HG03457 (cell line): ENCODE data around the gene GRK5.
"Not testable (repeated sequence)": the region's sequence is repeated elsewhere in the genome, so short reads cannot be mapped to it uniquely, and the experiment has no call there.

ENCODE experiments used
- ATAC-seq: cut with Tn5 transposase; IDR thresholded peaks from one replicate; pipeline ENCODE4 v1.9.1; 2021; ENCODE audit warnings: moderate number of reproducible peaks; ENCODE audit not compliant: unreplicated experiment

GRK5 gene

DNA sequence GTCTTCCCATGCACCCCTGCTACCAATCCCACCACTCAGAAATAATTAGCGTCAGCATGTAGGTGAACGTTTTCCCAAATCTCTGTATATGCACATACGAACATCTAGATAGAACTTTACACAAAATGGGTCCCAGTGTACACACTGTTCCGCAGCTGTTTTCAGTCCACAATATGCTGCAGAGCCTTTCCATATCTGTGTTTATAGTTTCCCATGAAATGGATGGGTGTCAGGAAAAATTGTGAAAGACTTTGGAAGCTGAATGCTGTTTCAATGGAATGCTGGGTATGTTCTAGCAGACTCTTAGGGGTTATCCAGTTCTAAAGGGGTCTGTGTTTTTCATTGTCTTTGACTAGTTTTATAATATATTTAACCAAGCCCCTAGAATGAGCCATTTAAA is 13.8 kb downstream of the GRK5 start:
- ATAC-seq = no peak

DNA sequence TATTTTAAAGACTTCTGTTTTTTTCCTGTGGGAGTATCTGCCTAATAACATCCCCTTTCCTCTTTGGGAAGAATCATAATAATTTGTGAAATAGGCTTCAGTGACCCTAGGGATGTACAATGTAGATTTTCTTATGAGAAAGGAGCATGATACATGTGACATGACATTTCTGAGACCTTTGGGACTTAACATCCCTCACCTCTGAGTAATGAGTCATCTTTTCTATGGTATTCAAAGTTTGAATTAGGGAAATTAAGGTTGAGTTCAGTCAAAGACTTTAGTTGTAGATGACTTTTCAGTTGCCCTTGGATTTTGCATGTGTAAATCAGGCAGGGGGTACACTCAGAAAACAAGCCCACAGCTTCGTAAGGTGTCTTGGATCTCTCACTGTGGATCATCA is 14.3 kb downstream of the GRK5 start:
- no peak for ATAC-seq

- ATAC-seq = no peak
Observed at GRCh38 chr10:119222537-119222936, 15.2 kb downstream of the GRK5 start.

GRCh38 chr10:119222966-119223386 is 15.6 kb downstream of the GRK5 start:
- ATAC-seq = no peak

GRCh38 chr10:119225083-119225658 is 17.8 kb downstream of the GRK5 start:
- ATAC-seq = no peak

DNA sequence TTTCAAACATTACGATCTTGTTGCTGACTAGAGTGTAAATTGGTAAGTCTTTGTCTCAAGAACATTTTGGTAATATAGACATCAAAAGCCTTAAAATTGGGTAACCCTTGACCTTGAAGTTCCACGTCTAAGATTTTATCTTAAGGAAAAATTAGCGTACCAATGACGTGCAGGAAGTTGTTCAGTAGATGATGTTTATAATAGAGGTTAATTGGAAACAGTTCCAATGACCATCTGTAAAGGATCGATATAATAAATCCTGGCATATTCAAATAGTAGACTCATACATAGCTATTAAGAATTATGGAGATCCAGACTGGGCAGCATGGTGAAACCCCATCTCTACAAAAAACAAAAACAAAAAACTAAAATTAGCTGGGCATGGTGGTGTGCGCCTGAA is 20.5 kb downstream of the GRK5 start:
- no peak for ATAC-seq

DNA sequence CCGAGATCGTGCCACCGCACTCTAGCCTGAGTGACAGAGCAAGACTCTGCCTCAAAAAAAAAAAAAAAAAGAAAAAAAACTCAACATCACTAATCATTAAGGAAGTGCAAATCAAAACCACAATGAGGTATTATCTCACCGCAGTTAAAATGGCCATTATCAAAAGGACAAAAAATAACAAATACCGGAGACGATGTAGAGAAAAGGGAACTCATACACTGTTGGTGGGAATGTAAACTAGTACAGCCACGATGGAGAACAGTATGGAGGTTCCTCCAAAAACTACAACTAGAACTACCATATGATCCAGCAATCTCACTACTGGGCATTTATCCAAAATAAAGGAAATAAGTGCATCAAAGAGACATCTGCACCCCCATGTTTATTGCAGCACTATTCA is 24.3 kb downstream of the GRK5 start:
- ATAC-seq = no peak

GRCh38 chr10:119232439-119232838 is 25.1 kb downstream of the GRK5 start:
- not testable (repeated sequence) for ATAC-seq

DNA sequence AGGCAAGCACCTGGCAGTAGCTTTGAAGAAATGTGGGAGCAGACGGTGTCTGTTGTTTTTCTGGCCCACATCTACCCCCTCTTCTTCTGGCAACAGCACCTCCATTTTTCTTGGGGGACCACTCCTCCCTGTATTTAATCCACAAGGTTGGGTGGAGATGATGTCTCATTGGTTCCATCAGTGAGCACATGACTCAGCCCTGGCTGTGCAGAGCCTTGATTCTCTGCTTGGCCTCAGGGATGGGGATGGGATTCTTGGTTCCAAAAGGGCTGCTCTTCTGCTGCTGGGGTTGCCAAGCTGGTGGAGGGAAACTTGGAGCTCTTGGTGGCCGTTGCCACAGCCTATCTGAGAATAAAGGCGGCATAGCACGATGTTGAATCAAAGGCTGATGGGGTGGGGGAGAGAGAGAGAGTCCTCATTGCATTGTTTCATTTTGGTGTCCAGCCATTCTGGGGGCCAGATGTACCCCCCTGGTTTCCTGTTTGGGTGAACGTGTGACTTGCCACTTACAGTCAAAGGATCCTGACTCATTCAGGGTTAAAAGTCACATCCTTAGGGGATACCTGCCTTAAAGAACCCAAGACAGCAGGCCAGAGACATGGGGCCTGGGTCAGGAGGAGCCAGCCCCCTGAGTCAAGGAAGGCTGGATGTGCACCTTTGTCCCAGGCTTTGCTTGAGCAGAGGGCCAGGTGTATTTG is 25.9 kb downstream of the GRK5 start:
- no peak for ATAC-seq

GRCh38 chr10:119233821-119234220 is 26.4 kb downstream of the GRK5 start:
- no peak for ATAC-seq

- no peak for ATAC-seq
Observed at GRCh38 chr10:119235356-119235755, 28.0 kb downstream of the GRK5 start.

- ATAC-seq = no peak
Observed at GRCh38 chr10:119237722-119238436, 30.5 kb downstream of the GRK5 start.

DNA sequence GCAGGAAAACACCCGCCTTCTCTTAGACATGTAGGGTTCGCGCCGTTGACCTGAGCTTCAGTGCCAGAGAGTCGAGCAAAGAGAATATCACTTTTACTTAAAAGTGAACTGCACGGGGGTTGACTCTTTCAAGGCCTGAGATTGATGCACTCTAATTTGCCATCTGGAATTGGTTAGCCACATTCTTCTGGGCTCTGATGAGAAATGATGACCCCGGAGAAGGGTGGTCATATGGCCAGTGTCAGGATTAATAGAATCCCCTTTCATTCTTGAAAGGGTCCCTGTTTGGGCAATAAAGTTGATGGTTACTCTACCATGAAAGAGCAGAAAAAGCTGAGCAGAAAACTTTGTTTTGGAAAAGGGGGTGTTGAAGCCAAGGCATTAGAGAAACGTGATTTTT is 31.2 kb downstream of the GRK5 start:
- no peak for ATAC-seq

DNA sequence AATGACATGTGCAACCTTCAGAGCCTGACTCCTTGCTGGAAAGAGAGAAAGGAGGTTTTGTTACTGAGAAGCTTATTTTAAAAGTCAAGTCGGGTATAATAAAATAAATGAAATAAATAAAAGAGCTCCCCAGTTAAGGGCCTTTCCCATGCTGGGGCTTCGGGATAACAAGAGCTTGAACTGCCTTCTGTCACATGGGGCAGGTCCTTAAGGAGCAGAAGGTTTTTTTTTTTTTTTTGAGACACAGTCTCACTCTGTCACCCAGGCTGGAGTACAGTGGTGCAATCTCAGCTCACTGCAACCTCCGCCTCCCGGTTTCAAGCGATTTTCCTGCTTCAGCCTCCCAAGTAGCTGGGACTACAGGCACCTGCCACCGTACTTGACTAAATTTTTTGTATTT is 31.6 kb downstream of the GRK5 start:
- not testable (repeated sequence) for ATAC-seq

DNA sequence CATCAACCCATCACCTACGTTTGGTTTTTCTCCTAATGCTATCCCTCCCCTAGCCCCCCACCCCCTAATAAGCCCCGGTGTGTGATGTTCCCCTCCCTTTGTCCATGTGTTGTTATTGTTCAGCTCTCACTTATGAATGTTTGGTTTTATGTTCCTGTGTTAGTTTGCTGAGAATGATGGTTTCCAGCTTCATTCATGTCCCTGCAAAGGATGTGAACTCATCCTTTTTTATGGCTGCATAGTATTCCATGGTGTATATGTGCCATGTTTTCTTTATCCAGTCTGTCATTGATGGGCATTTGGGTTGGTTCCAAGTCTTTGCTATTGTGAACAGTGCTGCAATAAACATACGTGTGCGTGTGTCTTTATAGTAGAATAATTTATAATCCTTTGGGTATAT is 32.3 kb downstream of the GRK5 start:
- not testable (repeated sequence) for ATAC-seq

DNA sequence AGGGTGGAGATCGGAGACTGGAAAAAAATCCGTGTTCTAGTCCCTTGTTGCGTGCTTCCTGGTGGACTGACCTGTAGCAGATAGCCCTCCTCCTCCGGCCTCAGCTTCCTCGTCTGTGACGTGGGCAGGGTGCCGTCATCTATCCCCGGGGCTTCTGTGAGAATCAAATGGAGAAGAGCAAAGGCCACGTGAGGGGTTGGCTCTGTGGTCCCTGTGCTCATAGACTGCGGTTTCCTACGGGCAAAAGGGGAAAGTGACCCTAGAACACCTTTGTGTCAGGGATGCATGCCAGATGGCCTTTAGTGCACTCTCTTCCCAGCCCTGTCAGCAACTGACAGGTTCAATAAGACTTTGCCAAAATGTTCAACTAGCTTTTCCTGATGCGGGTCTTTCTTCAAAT is 33.7 kb downstream of the GRK5 start:
- ATAC-seq = no peak

DNA sequence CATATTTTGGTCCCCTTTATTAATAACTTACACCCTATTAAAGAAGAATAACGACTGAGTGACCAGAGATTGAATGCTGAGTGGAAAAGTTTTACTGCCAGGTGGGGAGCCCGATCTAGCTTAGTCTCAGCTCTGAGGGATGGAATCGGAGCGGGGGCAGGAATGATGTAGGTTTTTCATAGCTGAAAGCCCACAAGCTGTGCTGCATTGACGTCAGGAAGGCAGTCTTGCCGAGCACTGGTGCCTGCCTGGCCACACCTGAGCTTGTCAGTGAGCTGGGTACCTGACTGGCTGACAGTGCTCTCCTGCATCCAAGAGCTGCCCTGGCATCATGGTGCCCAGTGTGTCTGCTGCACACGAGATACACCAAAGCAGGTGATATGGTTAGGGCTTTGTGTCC is 34.8 kb downstream of the GRK5 start:
- no peak for ATAC-seq

DNA sequence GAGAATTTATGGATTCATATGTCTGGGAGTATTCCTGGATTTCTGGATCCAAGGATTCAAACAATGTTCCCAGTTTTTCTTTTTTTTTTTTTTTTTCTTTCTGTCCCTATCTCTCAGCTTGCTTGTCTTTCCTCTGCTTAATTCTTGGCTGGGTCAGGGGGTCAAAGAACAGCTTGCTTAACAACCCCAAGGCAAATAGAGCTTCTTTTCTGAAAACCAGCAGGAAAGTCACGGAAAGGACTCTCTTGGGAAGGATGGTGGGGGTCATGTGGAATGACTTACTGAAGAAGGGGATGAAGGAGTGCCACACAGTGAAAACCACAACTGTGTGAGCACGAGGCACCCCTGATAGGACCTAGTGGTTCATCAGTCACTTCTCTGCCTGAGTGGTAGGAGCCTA is 36.1 kb downstream of the GRK5 start:
- ATAC-seq = no peak

GRCh38 chr10:119243967-119244366 is 36.6 kb downstream of the GRK5 start:
- no peak for ATAC-seq

GRCh38 chr10:119245272-119245671 is 37.9 kb downstream of the GRK5 start:
- no peak for ATAC-seq

GRCh38 chr10:119246862-119247549 is 39.6 kb downstream of the GRK5 start:
- no peak for ATAC-seq

DNA sequence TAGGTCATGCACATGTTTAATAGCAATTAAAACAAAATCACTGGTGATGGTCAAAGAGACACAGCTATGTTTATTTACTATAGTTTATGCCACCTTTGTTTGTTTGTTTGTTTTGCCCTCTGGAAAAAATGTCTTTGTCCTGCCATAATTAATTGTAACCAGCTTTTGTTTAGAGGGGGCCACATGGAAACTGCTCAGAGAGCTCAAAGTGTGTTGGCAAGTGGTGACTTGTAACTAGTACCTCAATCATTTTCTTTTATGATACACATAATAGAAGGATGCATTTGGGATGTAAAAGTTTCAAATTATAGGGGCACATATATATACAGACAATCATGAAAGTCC is 40.2 kb downstream of the GRK5 start:
- ATAC-seq = no peak
